ENCODE measurements around the gene AP4E1.

AP4E1 gene

GRCh38 chr15:51053571-51053970 lies 145.1 kb downstream of the AP4E1 start:
- Histone ChIP-seq H3K4me1 (ENCODE audit: control insufficient read depth in 1 of 2, insufficient read depth in 2 of 2, low read length in 2 of 2) (no peaks in the 10 kb centered on the region), H3K9ac (ENCODE audit: low read depth in 1 of 2, low read length in 2 of 2) (no peak overlapping the region), H3K27ac (ENCODE audit: low read depth, low read length) (no peak overlapping the region), H3K36me3 (ENCODE audit: control insufficient read depth in 1 of 2, insufficient read depth in 2 of 2, low read length in 2 of 2) (no peaks in the 10 kb centered on the region), H3K27me3 (ENCODE audit: control insufficient read depth in 1 of 2, insufficient read depth in 2 of 2, low read length in 2 of 2) (no peaks in the 10 kb centered on the region), H3K9me3 (ENCODE audit: control insufficient read depth in 1 of 2, low read length in 2 of 2) (no peaks in the 10 kb centered on the region), H3K4me3 (ENCODE audit: low read depth in 1 of 2, low read length in 2 of 2) (no peak overlapping the region)

GRCh38 chr15:51054535-51054934 lies 146.1 kb downstream of the AP4E1 start:
- H3K9ac ChIP-seq (ENCODE audit: low read depth in 1 of 2, low read length in 2 of 2) = no peak overlapping the region
- H3K4me3 ChIP-seq (ENCODE audit: low read depth in 1 of 2, low read length in 2 of 2) = no peak overlapping the region
- H3K36me3 ChIP-seq (ENCODE audit: control insufficient read depth in 1 of 2, insufficient read depth in 2 of 2, low read length in 2 of 2) = no peaks in the 10 kb centered on the region
- no peak overlapping the region for H3K27ac ChIP-seq (ENCODE audit: low read depth, low read length)
- no peaks in the 10 kb centered on the region for H3K4me1 ChIP-seq (ENCODE audit: control insufficient read depth in 1 of 2, insufficient read depth in 2 of 2, low read length in 2 of 2)
- H3K9me3 ChIP-seq (ENCODE audit: control insufficient read depth in 1 of 2, low read length in 2 of 2) = no peaks in the 10 kb centered on the region
- no peaks in the 10 kb centered on the region for H3K27me3 ChIP-seq (ENCODE audit: control insufficient read depth in 1 of 2, insufficient read depth in 2 of 2, low read length in 2 of 2)

Data from duodenal mucosa (tissue), 2 donors.